ENCODE data around the gene WNT8B.

DNA sequence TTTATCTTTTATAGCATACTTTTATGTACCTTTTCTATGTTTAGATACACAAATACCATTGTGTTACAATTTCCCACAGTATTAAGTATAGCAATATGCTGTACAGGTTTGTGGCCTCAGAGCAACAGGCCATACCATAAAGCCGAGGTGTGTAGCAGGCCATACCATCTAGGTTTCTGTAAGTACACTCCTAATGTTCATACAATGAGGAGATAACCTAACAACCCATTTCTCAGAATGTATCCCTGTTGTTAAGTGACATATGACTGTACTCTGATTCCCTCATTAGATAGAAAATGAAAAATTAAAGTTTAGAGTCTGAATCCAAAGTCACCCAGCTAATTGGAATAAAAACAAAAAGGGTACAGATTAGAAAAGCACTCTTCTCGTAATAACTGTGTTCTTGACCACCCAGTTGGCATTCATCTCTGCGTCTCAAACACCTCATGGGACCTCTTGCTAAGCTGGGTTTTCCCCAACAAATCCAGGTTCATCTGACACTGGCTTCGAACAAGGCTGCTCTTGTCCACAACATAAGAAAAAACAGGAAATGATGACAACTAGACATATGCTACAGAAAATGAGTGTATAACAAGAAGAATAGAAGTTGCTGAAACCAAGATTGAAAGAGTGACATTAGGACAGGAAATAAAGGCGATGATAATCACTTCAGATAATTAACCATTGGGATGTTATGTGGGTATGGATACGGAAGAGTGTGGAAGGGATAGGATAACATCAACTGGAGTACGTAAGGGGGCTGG, 65.5 kb downstream of the WNT8B start:
- TF ChIP-seq, protein P1, sequence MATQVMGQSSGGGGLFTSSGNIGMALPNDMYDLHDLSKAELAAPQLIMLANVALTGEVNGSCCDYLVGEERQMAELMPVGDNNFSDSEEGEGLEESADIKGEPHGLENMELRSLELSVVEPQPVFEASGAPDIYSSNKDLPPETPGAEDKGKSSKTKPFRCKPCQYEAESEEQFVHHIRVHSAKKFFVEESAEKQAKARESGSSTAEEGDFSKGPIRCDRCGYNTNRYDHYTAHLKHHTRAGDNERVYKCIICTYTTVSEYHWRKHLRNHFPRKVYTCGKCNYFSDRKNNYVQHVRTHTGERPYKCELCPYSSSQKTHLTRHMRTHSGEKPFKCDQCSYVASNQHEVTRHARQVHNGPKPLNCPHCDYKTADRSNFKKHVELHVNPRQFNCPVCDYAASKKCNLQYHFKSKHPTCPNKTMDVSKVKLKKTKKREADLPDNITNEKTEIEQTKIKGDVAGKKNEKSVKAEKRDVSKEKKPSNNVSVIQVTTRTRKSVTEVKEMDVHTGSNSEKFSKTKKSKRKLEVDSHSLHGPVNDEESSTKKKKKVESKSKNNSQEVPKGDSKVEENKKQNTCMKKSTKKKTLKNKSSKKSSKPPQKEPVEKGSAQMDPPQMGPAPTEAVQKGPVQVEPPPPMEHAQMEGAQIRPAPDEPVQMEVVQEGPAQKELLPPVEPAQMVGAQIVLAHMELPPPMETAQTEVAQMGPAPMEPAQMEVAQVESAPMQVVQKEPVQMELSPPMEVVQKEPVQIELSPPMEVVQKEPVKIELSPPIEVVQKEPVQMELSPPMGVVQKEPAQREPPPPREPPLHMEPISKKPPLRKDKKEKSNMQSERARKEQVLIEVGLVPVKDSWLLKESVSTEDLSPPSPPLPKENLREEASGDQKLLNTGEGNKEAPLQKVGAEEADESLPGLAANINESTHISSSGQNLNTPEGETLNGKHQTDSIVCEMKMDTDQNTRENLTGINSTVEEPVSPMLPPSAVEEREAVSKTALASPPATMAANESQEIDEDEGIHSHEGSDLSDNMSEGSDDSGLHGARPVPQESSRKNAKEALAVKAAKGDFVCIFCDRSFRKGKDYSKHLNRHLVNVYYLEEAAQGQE (IDR thresholded peaks at IDR 0.05; ENCODE audit: insufficient read depth in 1 of 2, low read depth in 2 of 2, low read length in 2 of 2) = no peak
- TF ChIP-seq SIN3A (IDR thresholded peaks at IDR 0.05; ENCODE audit: borderline replicate concordance, insufficient read depth, low read length) (no peak), POLR2AphosphoS5 (IDR thresholded peaks at IDR 0.05; ENCODE audit: low read depth, low read length) (no peak)
